ENCODE data around the gene SMARCAL1. TPM values are rescaled to one million over a fixed set of nuclear protein-coding genes. Genes with fewer than 3 reads are reported as not detected.

Gene SMARCAL1
- total and polyA plus RNA-seq, 2 of the 13 experiments (the other 11 are each of a cell fraction or from before 2014, with no cell fraction given): 12.7 to 21.3 TPM

- TF ChIP-seq HMGXB4 (CRISPR knock-in tag; IDR thresholded peaks at IDR 0.05; ENCODE audit: borderline replicate concordance in 1 of 2, low read depth in 1 of 2) (no peak), TGIF2 (CRISPR knock-in tag; IDR thresholded peaks at IDR 0.05) (no peak), ZBTB40 (IDR thresholded peaks at IDR 0.05) (no peak), ZBTB40 (CRISPR knock-in tag; IDR thresholded peaks at IDR 0.05) (no peak)
Observed at GRCh38 chr2:216473187-216473586, 60.9 kb downstream of the SMARCAL1 start (continued).
